ENCODE data around the gene NXNL2.

Gene NXNL2

DNA sequence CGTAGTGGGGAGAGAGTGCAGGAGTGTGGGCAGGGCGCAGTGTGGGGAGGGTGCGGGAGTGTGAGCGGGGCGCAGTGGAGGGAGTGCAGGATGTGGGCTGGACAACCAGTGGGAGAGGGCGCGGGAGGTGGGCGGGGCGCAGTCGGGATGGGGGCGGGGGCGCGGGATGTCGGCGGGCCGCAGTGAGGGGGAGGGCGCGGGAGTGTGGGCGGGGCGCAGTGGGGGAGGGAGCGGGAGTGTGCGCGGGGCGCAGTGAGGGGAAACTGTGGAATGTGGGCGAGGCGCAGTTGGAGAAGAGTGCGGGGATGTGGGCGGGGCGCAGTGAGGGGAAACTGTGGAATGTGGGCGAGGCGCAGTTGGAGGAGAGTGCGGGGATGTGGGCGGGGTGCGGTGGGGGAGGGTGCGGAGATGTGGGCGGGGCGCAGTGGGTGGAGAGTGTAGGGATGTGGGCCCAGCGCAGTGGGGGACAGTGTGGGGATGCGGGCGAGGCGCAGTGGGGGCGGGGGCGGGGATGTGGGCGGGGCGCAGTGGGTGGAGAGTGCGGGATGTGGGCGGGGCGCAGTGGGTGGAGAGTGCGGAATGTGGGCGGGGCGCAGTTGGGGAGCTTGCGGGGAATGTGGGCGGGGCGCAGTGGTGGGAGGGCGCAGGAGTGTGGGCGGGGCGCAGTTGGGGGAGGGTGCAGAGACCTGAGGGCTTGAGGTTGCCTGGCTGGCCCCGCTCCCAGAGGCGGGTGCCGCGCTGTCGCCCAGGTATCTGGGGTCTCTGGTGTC is at the start of gene NXNL2:
NXNL2 (plus strand) TSS at position 723 of the 770 bp plus-strand sequence. CDS start 257 bp downstream, outside the sequence.
- no peak for FAIRE-seq

DNA sequence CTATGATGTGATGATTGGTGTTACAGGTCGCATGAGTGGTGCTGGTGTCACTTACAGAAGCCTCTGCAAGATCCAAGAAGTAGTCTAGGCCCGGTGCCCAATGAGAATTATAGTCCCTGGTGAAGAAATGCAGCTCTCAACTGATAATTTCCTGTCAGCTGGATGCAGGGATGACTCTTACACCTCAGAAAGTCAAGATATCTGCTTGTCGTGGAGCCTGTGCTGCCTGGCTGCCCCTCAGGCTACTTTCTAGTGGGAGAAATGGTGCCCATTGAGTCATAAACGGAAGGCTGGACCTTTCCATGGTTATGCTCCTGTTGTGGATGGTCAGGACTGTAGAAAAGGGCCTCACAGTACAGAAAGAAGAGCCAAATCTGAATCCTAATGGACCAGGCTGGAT is 46.8 kb upstream of the NXNL2 start:
- FAIRE-seq = no peak

DNA sequence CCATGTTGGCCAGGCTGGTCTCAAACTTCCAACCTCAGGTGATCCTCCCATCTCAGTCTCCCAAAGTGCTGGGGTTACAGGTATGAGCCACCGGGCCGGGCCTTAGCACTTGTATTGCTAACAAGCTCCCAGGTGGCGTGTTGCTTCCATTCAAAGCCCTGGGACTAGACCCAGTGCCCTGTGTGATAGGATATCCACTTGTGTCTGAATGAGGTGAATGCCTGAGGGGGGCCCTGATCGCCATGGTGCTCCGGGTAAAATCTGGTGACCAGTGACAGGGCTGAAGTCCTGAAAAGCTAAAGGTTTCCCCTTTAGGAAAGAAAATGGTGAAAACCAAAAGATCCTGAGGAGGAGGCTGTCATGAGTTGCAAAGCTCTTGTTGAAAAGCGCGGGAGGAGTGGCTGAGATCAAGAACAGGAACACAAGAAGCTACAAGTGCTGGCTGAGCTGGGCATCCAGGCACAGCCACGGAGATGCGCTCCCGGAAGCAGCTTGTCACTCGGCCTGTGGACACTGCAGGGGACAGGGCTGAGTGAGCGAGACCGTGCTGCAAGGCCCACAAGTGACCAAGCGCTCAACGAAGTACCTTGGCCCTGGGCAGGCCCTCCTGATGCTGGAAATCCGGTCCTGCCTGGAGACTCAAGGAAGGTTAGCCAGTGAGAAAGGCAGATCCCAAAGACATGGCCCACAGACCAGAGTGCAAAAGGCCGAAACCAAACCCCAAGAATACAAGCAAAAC is 39.8 kb upstream of the NXNL2 start:
- no peak for FAIRE-seq

DNA sequence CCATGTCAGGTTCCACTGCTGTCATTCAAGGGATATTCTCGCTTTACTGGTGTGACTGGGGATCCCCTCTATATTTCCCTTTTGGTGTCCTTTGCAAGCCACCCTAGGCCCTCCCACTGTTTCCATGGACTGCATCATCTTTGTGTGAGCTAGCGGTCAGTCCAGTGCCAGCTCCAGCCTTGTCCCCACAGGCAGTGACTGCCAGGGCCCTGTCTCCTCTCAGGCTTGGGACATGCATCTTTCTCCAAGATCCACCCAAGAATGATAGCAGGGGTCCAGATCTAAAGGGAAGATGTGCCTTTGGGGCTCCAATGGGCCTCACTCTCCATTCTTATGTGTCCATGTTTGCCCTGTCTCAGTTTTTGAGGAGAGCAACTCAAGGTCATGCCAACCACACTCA is 37.8 kb upstream of the NXNL2 start:
- no peak for FAIRE-seq

GRCh38 chr9:88498880-88499279 is 36.1 kb upstream of the NXNL2 start:
- FAIRE-seq = no peak

GRCh38 chr9:88501086-88501485 is 33.9 kb upstream of the NXNL2 start:
- no peak for FAIRE-seq

GRCh38 chr9:88502552-88503034 is 32.4 kb upstream of the NXNL2 start:
- no peak for FAIRE-seq

DNA sequence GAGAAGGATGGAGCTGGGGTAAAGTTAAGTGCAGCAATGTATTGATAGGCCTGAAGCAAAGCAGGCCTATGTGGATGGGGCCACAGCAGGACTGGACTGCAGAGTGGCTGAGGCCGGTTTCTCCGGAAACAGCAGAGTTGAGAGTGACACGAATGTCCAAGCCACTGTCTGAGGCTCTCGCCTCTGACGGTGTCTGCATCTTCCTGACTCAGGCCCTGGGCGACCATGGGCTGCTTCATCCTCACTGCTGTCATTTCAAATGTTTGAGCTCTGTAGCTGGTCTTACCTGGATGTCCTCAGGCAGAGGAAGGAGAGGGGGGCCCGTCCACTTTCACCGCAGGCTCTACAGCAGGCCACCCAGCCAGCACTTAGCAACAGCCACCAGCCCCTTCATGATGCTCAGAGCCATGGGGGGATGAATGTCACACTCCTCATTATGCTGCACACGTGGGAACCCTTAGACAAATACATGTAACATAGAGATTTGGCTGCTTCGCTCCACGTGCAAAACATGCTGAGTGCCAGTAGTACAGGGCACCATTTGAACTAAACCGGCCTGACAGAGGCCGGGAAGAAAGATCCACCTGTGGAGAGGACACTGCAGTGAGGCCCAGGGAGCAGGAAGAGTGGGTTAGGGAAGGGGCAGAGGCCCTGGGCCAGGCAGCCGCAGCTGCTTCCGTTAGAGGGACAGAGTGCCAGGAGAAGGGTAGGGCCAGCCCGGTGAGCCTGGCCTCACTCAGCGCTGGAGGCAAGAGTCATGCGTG is 31.7 kb upstream of the NXNL2 start:
- no peak for FAIRE-seq

DNA sequence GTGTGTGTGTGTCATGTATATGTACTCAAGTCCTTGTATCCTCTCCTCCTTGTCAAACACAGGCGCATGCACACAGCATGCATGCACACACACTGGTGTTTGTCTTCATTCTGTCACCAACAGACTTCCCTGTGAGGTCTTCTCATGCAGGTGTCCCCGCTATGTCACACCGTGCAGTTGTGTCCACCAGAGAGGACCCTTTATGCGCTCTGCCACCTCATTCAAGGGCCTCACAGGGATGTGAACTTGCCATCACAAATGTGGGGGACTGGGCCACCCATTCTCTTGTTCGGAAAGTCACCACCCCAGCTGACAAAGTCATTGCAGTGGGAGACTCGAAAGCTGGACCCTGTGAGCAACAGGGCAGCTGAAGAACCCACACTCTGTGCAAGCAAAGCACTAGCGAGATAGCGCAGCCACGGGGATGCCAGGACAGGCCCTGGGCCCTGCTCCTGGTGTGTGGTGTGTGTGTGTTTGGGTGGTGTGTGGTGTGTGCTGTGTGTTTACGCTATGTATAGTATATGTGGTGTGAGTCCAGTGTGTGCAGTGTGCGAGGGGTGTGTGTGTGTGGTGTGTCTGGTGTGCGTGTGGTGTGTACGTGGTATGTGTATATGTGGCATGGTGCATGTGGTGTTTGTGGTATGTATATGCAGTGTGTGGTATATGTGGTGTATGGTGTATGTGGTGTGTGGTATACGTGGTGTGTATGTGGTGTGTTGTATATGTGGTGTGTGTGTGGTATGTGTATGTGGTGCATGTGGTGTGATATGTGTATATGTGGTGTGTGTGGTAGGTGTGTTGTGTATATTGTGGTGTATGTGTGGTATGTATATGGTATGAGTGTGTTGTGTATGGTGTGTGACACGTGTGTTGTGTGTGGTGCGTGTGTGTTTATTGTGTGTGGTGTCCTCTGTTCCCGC is 30.9 kb upstream of the NXNL2 start:
- no peak for FAIRE-seq

DNA sequence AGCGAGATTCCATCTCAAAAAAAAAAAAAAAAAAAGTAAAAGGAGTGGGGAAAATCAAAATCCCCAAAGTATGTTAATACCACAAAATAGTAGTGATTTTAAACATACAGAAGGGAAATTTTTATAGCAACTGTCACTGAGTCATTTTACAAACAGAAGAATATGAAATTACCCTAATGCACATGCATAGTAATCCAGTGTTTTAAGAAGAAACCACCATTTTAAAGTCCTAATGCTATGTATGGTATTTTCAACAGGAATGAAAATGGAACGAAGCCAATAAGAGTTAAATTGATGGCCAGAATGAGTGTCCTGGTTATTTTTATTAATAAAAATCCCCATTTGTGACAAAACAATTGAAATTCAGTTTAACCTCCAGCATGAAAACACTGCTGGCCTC is 26.7 kb upstream of the NXNL2 start:
- no peak for FAIRE-seq

- FAIRE-seq = no peak
Measured at GRCh38 chr9:88511906-88512305, 23.1 kb upstream of the NXNL2 start.

DNA sequence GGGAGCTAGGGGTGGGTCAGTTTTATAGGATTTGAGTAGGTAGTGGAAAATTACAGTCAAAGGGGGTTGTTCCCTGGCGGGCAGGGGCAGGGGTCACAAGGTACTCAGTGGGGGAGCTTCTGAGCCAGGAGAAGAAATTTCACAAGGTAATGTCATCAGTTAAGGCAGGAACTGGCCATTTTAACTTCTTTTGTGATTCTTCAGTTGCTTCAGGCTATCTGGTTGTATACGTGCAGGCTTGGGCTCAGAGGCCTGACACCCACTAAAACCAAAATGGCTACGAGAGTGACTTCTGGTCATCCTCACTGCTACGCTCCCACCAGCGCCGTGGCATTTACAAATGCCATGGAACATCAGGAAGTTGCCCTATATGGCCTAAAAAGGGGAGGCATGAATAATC is 20.7 kb upstream of the NXNL2 start:
- no peak for FAIRE-seq

GRCh38 chr9:88521308-88521707 is 13.7 kb upstream of the NXNL2 start:
- FAIRE-seq = no peak

DNA sequence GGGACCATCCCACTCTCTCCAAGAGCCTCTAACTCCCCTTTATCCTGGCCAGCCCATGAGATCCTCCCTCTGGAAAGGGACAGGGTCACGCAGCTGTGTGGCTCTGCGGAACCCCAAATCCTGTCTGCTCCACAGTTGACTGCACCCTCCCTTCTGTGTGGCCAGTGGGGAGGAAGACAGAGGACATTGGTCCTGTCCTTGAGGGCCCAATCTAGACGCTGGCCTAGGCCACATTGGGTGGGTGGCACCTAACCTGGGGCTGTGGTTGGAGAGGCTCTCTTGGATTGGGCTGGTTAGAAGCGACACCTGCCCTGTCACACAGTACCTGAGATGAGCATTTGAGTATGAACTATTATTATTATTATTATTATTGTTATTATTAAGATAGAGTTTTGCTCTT is 12.6 kb upstream of the NXNL2 start:
- FAIRE-seq = no peak

DNA sequence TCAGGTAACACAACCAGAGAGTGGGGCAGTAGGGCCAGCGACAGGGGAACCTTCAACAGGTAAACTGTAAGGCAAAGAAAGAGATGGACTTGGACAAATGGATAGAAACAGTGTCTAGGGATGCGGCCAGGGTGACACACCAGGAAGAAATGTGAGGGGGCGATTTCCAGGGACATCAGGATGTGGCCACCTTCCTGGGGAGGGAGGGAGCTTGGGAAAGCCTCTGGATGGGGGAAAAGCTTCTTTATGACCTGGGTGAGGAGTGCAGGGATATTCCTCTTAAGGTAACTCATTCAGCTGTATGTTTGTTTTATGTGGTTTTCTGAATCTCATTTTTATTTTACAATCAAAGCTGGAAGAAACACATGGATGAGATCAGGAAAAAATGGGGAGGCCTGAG is 11.9 kb upstream of the NXNL2 start:
- FAIRE-seq = no peak

GRCh38 chr9:88524911-88525310 is 10.1 kb upstream of the NXNL2 start:
- no peak for FAIRE-seq

DNA sequence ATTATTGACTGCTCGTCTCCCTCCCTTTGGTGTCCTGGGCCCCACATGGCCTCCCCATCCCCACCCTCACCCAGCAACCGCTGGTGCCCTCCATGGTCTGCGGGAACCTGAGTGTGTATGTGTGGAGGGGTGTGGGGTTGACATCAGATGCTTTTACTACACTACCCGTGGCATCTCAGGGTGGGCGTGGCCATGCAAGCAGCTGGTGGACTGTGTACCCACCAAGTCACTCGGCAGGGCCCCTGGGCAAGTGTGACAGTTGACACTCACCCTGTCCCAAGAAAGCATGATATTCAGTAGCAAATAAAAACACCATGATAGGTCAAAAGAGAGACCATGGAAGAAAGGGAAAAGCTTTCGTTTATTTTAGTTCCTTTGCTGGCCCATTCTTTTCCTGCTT is 7.4 kb upstream of the NXNL2 start:
- no peak for FAIRE-seq

DNA sequence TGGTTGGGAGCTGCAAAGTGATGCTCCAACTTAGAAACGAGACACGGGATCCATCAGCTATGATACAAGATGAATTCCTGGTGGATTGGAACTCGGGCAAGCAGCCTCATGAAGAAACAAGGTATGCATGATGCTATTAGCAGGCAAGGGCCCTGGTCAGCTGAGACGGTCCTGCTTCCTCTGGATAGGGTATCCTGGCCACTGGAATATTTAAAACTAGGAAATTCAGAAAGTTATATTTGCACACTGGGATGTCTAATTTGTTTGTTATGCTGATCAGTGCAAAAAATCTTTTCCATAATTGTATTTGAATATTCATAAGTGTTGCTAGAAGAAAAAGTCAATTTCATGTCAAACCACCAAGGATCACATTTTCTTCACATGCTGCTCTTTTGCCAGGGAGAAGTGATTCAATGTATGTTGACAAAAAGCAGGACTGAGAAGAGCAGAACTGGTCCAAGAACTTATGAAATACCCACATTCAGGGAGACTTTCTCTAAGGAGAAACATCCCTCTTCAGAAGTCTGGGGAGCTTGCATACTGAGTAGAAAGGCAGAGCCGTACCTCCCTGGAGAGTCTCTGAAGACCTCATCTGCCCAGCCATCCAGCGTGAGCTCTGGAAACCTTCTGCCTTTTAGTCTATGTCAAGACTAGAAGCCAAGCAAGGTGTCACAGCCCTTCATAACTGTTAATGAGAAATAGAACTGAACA is 6.7 kb upstream of the NXNL2 start:
- FAIRE-seq = no peak

GRCh38 chr9:88529496-88529895 is 5.5 kb upstream of the NXNL2 start:
- FAIRE-seq = no peak

- peak; percentile 89 for FAIRE-seq
Measured at GRCh38 chr9:88530051-88530450, 4.9 kb upstream of the NXNL2 start.

DNA sequence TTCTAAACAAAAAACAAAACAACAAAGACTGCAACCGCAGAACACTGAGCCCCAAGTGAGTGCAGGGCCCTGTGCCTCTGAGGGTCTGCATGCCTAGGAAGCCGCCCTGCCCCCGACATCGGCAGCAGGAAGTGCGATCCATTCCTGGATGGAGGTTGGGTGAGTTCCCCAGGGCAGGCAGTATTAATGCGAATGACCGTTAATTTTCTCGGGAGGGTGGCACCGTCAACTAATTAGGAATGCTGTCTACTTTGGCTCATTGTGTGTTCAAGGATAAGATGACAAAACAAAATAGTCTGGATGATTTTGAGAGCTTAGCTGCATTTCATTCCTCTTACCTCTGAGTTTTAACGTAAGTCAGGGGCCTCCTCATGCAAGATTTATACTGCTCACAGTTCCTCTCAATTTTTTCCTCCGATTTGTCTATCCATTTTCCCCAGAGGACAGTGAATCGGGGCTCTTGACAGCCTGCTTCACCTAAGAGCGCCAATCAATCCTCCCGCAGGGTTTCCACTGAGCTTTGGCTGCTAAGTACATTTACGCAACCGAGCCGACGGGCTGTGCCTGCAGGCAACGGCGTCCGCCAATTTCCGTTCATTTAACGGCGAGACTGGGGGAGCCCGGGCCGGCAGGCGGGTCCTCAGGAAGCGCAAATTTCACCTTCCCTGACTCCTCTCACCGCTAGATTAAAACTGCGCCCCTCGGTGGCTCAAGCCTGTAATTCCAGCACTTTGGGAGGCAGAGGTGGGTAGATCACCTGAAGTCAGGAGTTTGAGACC is 2.9 kb upstream of the NXNL2 start:
- FAIRE-seq = peak; percentile 91
